A673 (cell line): ENCODE data around the gene CFAP57. TPM values are rescaled to one million over a fixed set of nuclear protein-coding genes. Genes with fewer than 3 reads are reported as not detected.

ENCODE experiments used
- BruUV-seq: library from RNA; stranded (reverse); fragments of 400-500 nt; replicated peaks from 2 replicates; lab custom pipeline; 2021; lab: Mats Ljungman, UMichigan
- CTCF ChIA-PET: fragments of 300-600 bp; sonication (Branson Sonifier 250); formaldehyde crosslinking; loops from one replicate; lab custom pipeline; 2022; ENCODE audit warnings: antibody characterized with exemption; lab: Charles Lee
- POLR2A ChIA-PET: fragments of 300-600 bp; sonication (Branson Sonifier 250); formaldehyde crosslinking; loops from one replicate; lab custom pipeline; 2022; ENCODE audit warnings: antibody characterized with exemption; ENCODE audit not compliant: low non-redundant PET; lab: Charles Lee
- DNase-seq: peaks from one replicate; pipeline ENCODE4 v3.0.0-alpha.2; 2015; ENCODE audit warnings: low spot score
- H3K27ac ChIP-seq: fragments of 200-600 bp; sonication (generic); 2 replicates; pipeline ENCODE4 v1.5.1; 2016; ENCODE audit warnings: mixed run types, low read depth, mild to moderate bottlenecking, mixed read lengths, antibody characterized with exemption, low read length; ENCODE audit not compliant: poor library complexity, severe bottlenecking
- H3K27me3 ChIP-seq: fragments of 200-600 bp; sonication (generic); replicated peaks from 2 replicates; pipeline ENCODE4 v1.6.1; 2017; ENCODE audit warnings: mixed run types, low read depth, mild to moderate bottlenecking, mixed read lengths, antibody characterized with exemption, low read length; ENCODE audit not compliant: insufficient read depth, poor library complexity
- H3K36me3 ChIP-seq: fragments of 200-600 bp; sonication (generic); 2 replicates; pipeline ENCODE4 v1.6.1; 2016; ENCODE audit warnings: mixed run types, mild to moderate bottlenecking, mixed read lengths, antibody characterized with exemption, low read length; ENCODE audit not compliant: insufficient read depth, poor library complexity, severe bottlenecking
- H3K4me1 ChIP-seq: fragments of 200-600 bp; sonication (generic); 2 replicates; pipeline ENCODE4 v1.6.1; 2017; ENCODE audit warnings: mixed run types, mild to moderate bottlenecking, mixed read lengths, antibody characterized with exemption, low read length; ENCODE audit not compliant: insufficient read depth, poor library complexity, severe bottlenecking
- H3K4me3 ChIP-seq: fragments of 200-600 bp; sonication (generic); 2 replicates; pipeline ENCODE4 v1.5.1; 2016; ENCODE audit warnings: low read depth, mixed run types, mild to moderate bottlenecking, mixed read lengths, low read length; ENCODE audit not compliant: poor library complexity, severe bottlenecking
- H3K9me3 ChIP-seq: fragments of 200-600 bp; sonication (generic); 2 replicates; pipeline ENCODE4 v1.6.1; 2016; ENCODE audit warnings: mixed run types, low read depth, mild to moderate bottlenecking, mixed read lengths, antibody characterized with exemption, low read length; ENCODE audit not compliant: poor library complexity, severe bottlenecking
- CTCF ChIP-seq: fragments of 300-800, 200-600 bp; sonication (generic); conservative IDR thresholded peaks from 2 replicates; pipeline ENCODE4 v1.5.1; 2017; ENCODE audit warnings: low read depth, mild to moderate bottlenecking, antibody characterized with exemption, low read length, moderate library complexity, mixed read lengths
- EZH2 ChIP-seq: fragments of 200-600 bp; sonication (generic); IDR thresholded peaks from 2 replicates; pipeline ENCODE4 v1.6.1; 2017; ENCODE audit warnings: borderline replicate concordance, low read depth, mild to moderate bottlenecking, mixed read lengths, antibody characterized with exemption, low read length; ENCODE audit not compliant: poor library complexity, severe bottlenecking
- intact Hi-C: fragments of 100-400 bp; cut with micrococcal nuclease; formaldehyde crosslinking; loops from one replicate; pipeline ENCODE4 v1.10.0; 2022; ENCODE audit not compliant: unreplicated experiment
- total RNA-seq: library from RNA; stranded (reverse); gene quantifications from 2 replicates; pipeline ENCODE4 v1.2.3, GENCODE V29; 2021

The CFAP57 gene
- total RNA-seq, 1 experiment from 2014 or later = 0.73 TPM

DNA sequence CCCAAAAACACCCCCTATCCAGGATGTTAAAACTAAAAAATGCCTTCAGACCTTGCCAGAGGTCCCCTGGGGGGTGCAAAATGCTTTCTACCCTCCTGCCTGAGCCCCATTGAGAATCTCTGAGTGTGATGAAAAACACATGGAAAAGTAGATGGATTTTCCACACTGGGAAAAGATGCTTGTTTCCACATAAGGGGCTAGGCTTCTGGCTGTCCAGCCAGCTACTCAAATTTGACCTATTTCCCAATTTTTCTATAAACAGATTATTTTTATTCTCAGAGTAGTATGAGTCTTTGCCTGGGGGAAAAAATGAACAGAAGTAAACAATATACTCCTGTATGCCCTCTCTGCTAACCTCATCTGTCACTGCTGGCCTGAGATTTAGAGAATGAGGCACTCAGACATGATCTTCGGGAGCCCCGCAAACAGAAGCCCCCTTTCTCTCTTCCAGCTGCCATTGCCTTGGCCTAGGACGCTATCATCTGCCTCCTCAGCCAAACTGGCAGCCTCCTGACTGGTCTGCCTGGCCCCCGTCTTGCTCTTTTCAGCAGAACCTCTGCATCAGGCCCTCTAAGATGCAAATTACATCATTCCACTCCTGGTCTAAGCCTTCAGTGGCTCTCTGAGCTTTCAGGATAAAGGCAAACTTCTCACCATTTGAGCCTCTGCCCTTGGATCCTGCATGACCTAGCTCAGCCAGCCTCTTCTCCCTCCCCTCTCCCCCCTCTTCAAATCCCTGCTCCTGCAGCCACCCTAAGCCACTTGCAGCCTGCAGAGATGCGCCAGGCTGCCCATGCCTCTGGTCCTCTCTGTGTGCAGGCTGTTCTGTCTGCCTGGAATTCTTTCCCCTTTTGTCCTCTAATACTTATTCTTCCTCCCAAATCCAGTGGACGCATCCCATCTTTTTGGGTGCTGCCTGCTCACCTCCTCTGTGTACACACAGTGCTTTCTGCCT lies 58.0 kb downstream of the CFAP57 start:
- BruUV-seq = no TSS peak
- DNase-seq = no peak
- Histone ChIP-seq H3K27me3 (no peaks in the 10 kb centered on the region), H3K4me1 (no peaks in the 10 kb centered on the region), H3K36me3 (no peaks in the 10 kb centered on the region), H3K9me3 (no peaks in the 10 kb centered on the region), H3K4me3 (no peak overlapping the region), H3K27ac (no peak overlapping the region)
- intact Hi-C loops = loop anchor here (5.0 to 10.0 kb wide), 3 partner anchors 295 to 535 kb away; no protein-coding TSS in a partner anchor
- TF ChIP-seq CTCF (no peak), EZH2 (no peak)
- CTCF ChIA-PET = no interaction called here
- POLR2A ChIA-PET = no interaction called here

DNA sequence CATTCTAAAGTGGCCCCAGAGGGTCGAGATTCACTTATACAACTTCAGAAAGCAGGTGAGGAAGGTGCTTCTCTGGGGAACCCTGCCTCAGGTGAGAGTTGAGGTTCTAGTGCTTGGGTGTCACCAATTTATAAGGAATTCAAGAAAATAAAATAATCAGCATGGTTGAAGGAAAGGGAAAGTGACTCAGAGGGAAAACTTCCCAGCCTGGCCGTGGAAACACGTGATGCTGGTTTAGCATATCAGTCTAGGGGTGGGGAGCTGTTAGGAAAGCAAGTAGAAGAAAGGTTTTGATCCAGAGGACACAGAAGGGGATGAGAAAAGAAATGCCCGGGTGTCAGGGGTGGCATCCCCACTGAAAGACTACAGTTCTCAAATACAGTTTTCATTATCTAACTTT lies 59.9 kb downstream of the CFAP57 start:
- TF ChIP-seq EZH2 (no peak), CTCF (no peak)
- Histone ChIP-seq H3K27ac (no peak overlapping the region), H3K27me3 (no peaks in the 10 kb centered on the region), H3K36me3 (no peaks in the 10 kb centered on the region), H3K9me3 (no peaks in the 10 kb centered on the region), H3K4me3 (no peak overlapping the region), H3K4me1 (no peaks in the 10 kb centered on the region)
- CTCF ChIA-PET = no interaction called here
- no TSS peak for BruUV-seq
- intact Hi-C loops = no loop called here
- DNase-seq = no peak
- POLR2A ChIA-PET = no interaction called here

- ChIA-PET CTCF (no interaction called here), POLR2A (no interaction called here)
- DNase-seq = no peak
- no peak for TF ChIP-seq EZH2
- no peaks in the 10 kb centered on the region for H3K36me3 ChIP-seq
- H3K4me1 ChIP-seq = no peaks in the 10 kb centered on the region
- intact Hi-C loops = no loop called here
- H3K4me3 ChIP-seq = no peak overlapping the region
- no peaks in the 10 kb centered on the region for H3K27me3 ChIP-seq
- no peak overlapping the region for H3K27ac ChIP-seq
- no TSS peak for BruUV-seq
- H3K9me3 ChIP-seq = no peaks in the 10 kb centered on the region
Observed at GRCh38 chr1:43232482-43232881, 60.4 kb downstream of the CFAP57 start.
